WTC11 (cell line): ENCODE results near the gene CLPTM1L. TPM values are rescaled to one million over a fixed set of nuclear protein-coding genes. Genes with fewer than 3 reads are reported as not detected.
"Not testable (repeated sequence)": the region's sequence is repeated elsewhere in the genome, so short reads cannot be mapped to it uniquely, and the experiment has no call there.

Experiments
- ATAC-seq: fragments of 200-7000 bp; cut with Tn5 transposase; 2 replicates; pipeline ENCODE4 v1.10.0; 2021; ENCODE audit warnings: mild to moderate bottlenecking, moderate library complexity
- CTCF ChIA-PET: fragments of 300-600 bp; sonication (Branson Sonifier 250); formaldehyde crosslinking; loops from one replicate; lab custom pipeline; 2021; ENCODE audit warnings: antibody characterized with exemption; lab: Charles Lee
- POLR2A ChIA-PET: fragments of 350-600 bp; sonication (Branson Sonifier 250); formaldehyde crosslinking; loops from one replicate; lab custom pipeline; 2021; ENCODE audit warnings: antibody characterized with exemption; lab: Charles Lee
- DNase-seq: peaks from one replicate; pipeline ENCODE4 v3.0.0; 2021; ENCODE audit warnings: low spot score
- H3K27ac Mint-ChIP-seq: 2 replicates; pipeline ENCODE4 v1.8.0; 2021; ENCODE audit warnings: mixed read lengths
- H3K27me3 Mint-ChIP-seq: 2 replicates; pipeline ENCODE4 v1.8.0; 2021; ENCODE audit warnings: low read depth, mild to moderate bottlenecking, moderate library complexity, mixed read lengths
- H3K36me3 Mint-ChIP-seq: 2 replicates; pipeline ENCODE4 v1.8.0; 2021; ENCODE audit warnings: mixed read lengths
- H3K4me1 Mint-ChIP-seq: 2 replicates; pipeline ENCODE4 v1.8.0; 2022; ENCODE audit warnings: mixed read lengths
- H3K4me3 Mint-ChIP-seq: 2 replicates; pipeline ENCODE4 v1.8.0; 2021; ENCODE audit warnings: mild to moderate bottlenecking, moderate library complexity, mixed read lengths
- H3K9me3 Mint-ChIP-seq: 2 replicates; pipeline ENCODE4 v1.8.0; 2021; ENCODE audit warnings: mixed read lengths
- ATF6 ChIP-seq: sonication (generic); formaldehyde crosslinking; IDR thresholded peaks from 2 replicates; pipeline ENCODE4 v1.8.1; 2023; ENCODE audit warnings: mild to moderate bottlenecking, missing genetic modification reagents
- ELF4 ChIP-seq: sonication (generic); formaldehyde crosslinking; IDR thresholded peaks from 2 replicates; pipeline ENCODE4 v1.8.1; 2022; ENCODE audit warnings: low read depth, mild to moderate bottlenecking, moderate library complexity, missing genetic modification reagents
- FOXP1 ChIP-seq: sonication (generic); formaldehyde crosslinking; IDR thresholded peaks from 2 replicates; pipeline ENCODE4 v1.8.0; 2022; ENCODE audit warnings: missing genetic modification reagents, mild to moderate bottlenecking, moderate library complexity, borderline replicate concordance
- KAT7 ChIP-seq: sonication (generic); formaldehyde crosslinking; IDR thresholded peaks from 2 replicates; pipeline ENCODE4 v1.8.1; 2023; ENCODE audit warnings: missing genetic modification reagents, mild to moderate bottlenecking, borderline replicate concordance
- PRDM15 ChIP-seq: sonication (generic); formaldehyde crosslinking; IDR thresholded peaks from 2 replicates; pipeline ENCODE4 v1.8.0; 2022; ENCODE audit warnings: missing genetic modification reagents
- PREB ChIP-seq: sonication (generic); formaldehyde crosslinking; IDR thresholded peaks from 2 replicates; pipeline ENCODE4 v1.8.1; 2022; ENCODE audit warnings: mild to moderate bottlenecking, missing genetic modification reagents, moderate library complexity, borderline replicate concordance
- SOX15 ChIP-seq: fragments of 250-450 bp; sonication (Bioruptor Pico); IDR thresholded peaks from 2 replicates; pipeline ENCODE4 v1.9.0; 2021; ENCODE audit warnings: mild to moderate bottlenecking
- ZNF232 ChIP-seq: sonication (generic); formaldehyde crosslinking; IDR thresholded peaks from 2 replicates; pipeline ENCODE4 v1.8.0; 2022; ENCODE audit warnings: mild to moderate bottlenecking, missing genetic modification reagents
- ZNF425 ChIP-seq: fragments of 250-450 bp; sonication (Bioruptor Pico); conservative IDR thresholded peaks from 2 replicates; pipeline ENCODE4 v1.9.0; 2021; ENCODE audit warnings: mild to moderate bottlenecking
- ZNF512 ChIP-seq: sonication (generic); formaldehyde crosslinking; IDR thresholded peaks from 2 replicates; pipeline ENCODE4 v1.8.1; 2022; ENCODE audit warnings: missing genetic modification reagents, borderline replicate concordance
- total RNA-seq: library from RNA; stranded (reverse); gene quantifications from 3 replicates; pipeline ENCODE4 v1.2.3, GENCODE V29; 2021
- TF ChIP-seq, protein P1 (sequence below): fragments of 200-600 bp; IDR thresholded peaks from 2 replicates; pipeline ENCODE4 v1.8.0; 2022; ENCODE audit warnings: antibody characterized with exemption

The CLPTM1L gene
- total RNA-seq, 1 experiment from 2014 or later: 92.8 TPM

GRCh38 chr5:1341863-1342262, 3.0 kb downstream of the CLPTM1L start (continued):
- TF ChIP-seq, protein P1, sequence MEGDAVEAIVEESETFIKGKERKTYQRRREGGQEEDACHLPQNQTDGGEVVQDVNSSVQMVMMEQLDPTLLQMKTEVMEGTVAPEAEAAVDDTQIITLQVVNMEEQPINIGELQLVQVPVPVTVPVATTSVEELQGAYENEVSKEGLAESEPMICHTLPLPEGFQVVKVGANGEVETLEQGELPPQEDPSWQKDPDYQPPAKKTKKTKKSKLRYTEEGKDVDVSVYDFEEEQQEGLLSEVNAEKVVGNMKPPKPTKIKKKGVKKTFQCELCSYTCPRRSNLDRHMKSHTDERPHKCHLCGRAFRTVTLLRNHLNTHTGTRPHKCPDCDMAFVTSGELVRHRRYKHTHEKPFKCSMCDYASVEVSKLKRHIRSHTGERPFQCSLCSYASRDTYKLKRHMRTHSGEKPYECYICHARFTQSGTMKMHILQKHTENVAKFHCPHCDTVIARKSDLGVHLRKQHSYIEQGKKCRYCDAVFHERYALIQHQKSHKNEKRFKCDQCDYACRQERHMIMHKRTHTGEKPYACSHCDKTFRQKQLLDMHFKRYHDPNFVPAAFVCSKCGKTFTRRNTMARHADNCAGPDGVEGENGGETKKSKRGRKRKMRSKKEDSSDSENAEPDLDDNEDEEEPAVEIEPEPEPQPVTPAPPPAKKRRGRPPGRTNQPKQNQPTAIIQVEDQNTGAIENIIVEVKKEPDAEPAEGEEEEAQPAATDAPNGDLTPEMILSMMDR: no peak
- TF ChIP-seq SOX15 (CRISPR knock-in tag): no peak
- no peak for TF ChIP-seq ZNF425
- no peak for TF ChIP-seq ZNF232 (CRISPR knock-in tag)
- no peak for TF ChIP-seq ZNF512 (CRISPR knock-in tag)
- TF ChIP-seq ELF4 (CRISPR knock-in tag): no peak
- no peak for TF ChIP-seq PREB (CRISPR knock-in tag)
- TF ChIP-seq PRDM15 (CRISPR knock-in tag): no peak
- no peak for TF ChIP-seq ATF6 (CRISPR knock-in tag)
- TF ChIP-seq FOXP1 (CRISPR knock-in tag): no peak
- no peak for TF ChIP-seq KAT7

DNA sequence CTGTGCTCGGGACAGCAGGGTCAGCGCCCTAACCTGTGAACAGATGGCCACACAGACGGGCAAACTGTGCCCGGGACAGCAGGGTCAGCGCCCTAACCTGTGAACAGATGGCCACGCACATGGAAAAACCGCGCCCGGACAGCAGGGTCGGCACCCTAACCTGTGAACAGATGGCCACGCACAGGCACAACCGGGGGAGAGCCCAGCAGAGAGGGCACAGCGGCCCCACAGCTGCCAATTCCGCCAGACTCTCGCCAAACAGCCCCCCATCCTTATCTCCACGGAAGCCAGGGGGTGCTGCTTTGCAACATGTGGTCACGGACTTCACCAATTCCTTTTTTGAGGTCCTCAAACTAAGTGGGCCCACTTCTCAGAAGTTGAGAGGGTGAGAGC, 5.1 kb downstream of the CLPTM1L start:
- POLR2A ChIA-PET, ATAC-seq, H3K9me3 Mint-ChIP-seq, DNase-seq, H3K4me1 Mint-ChIP-seq, H3K4me3 Mint-ChIP-seq, H3K27me3 Mint-ChIP-seq: not testable (repeated sequence)
- peaks cover 54% of the 10 kb centered on the region for H3K36me3 Mint-ChIP-seq
- peak overlapping the region; percentile 23; the same call in 1 of the 2 replicates for H3K27ac Mint-ChIP-seq
- CTCF ChIA-PET: interaction anchor here (1.8 kb wide), 1 partner anchor 128 kb away, joined by 7 read pairs; no protein-coding TSS in a partner anchor

DNA sequence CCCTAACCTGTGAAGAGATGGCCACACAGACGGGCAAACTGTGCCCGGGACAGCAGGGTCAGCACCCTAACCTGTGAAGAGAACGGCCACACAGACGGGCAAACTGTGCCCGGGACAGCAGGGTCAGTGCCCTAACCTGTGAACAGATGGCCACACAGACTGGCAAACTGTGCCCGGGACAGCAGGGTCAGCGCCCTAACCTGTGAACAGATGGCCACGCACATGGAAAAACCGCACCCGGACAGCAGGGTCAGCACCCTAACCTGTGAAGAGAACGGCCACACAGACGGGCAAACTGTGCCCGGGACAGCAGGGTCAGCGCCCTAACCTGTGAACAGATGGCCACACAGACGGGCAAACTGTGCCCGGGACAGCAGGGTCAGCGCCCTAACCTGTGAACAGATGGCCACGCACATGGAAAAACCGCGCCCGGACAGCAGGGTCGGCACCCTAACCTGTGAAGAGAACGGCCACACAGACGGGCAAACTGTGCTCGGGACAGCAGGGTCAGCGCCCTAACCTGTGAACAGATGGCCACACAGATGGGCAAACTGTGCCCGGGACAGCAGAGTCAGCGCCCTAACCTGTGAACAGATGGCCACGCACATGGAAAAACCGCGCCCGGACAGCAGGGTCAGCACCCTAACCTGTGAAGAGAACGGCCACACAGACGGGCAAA, 5.6 kb downstream of the CLPTM1L start:
- CTCF ChIA-PET: interaction anchor here (1.8 kb wide), 1 partner anchor 129 kb away, joined by 7 read pairs; no protein-coding TSS in a partner anchor
- DNase-seq, H3K4me3 Mint-ChIP-seq, H3K27ac Mint-ChIP-seq, H3K27me3 Mint-ChIP-seq, H3K4me1 Mint-ChIP-seq, POLR2A ChIA-PET, ATAC-seq, H3K9me3 Mint-ChIP-seq: not testable (repeated sequence)
- peaks cover 59% of the 10 kb centered on the region for H3K36me3 Mint-ChIP-seq
